ENCODE results near the gene PRUNE1.

Gene PRUNE1

DNA sequence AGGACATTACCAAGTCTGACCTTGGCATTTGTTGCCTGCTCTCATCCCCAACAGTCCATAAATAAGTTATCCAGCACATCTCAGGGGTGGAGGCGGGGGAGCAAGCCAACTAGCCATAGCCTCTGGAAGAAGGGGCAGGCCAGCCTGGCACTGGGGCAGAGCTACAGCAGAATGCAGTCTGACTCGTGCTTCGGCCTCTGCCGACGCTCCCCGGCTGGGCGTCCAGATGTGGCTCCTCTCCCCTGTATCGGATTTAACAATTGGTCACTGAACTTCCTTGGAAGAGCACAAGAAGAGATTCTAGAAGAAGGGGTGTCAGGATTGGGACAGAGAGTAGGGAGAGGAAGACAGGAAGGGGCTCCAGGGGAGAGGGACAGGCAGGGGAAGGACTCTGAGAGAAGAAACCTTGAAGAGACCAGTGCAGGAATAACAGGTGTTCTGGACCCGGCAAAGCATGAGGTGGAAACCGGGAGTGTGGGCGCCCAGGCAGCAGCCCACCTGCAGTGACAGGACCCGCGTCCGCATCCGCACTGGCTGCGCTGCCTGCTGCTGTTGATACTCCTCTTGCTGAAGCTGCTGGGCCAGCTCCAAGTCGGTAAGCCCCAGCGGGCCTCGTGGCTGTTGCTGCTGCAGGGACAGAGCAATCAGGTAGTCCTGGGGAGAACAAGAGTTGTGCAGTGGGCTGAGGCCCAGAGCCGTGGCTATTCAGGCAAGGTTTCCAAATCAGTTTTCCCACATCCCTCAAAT lies 10.9 kb upstream of the PRUNE1 start:
- Histone ChIP-seq H3K4me2 (ENCODE audit: low read length) (no peak overlapping the region), H2AK5ac (ENCODE audit: low read length) (no peak overlapping the region), H3K56ac (ENCODE audit: low read length) (no peak overlapping the region), H3K27ac (ENCODE audit: low read depth, low read length) (no peak overlapping the region), H4K5ac (ENCODE audit: low read length) (no peak overlapping the region), H3K79me1 (ENCODE audit: low read length) (no peaks in the 10 kb centered on the region), H4K8ac (ENCODE audit: low read depth, low read length) (no peak overlapping the region), H2BK120ac (ENCODE audit: low read depth, low read length) (no peak overlapping the region), H3K18ac (ENCODE audit: low read length) (no peak overlapping the region), H3K4ac (ENCODE audit: low read depth, low read length) (no peak overlapping the region), H2BK5ac (ENCODE audit: low read length) (no peak overlapping the region), H2BK15ac (replicated peaks; ENCODE audit: low read depth) (no peak overlapping the region), H3K27me3 (ENCODE audit: insufficient read depth, low read length, poor library complexity) (no peaks in the 10 kb centered on the region), H3K4me1 (ENCODE audit: control insufficient read depth, low read depth, low read length) (no peaks in the 10 kb centered on the region), H3K9ac (ENCODE audit: low read length) (no peak overlapping the region), H3K79me2 (ENCODE audit: control insufficient read depth, insufficient read depth, low read length) (no peaks in the 10 kb centered on the region), H3K36me3 (ENCODE audit: control insufficient read depth, insufficient read depth, low read length) (no peaks in the 10 kb centered on the region), H3K23ac (ENCODE audit: low read length) (no peak overlapping the region), H3K4me3 (ENCODE audit: low read length) (no peak overlapping the region)
- WGBS (ENCODE audit: extremely low coverage, insufficient coverage, low lambda C conversion rate): no CpG with 5 or more reads among the region's 20 CpGs
- DNase-seq: no peak

GRCh38 chr1:150997949-150998348 lies 10.3 kb upstream of the PRUNE1 start:
- Histone ChIP-seq H3K27me3 (ENCODE audit: insufficient read depth, low read length, poor library complexity) (no peaks in the 10 kb centered on the region), H3K79me2 (ENCODE audit: control insufficient read depth, insufficient read depth, low read length) (no peaks in the 10 kb centered on the region), H3K4ac (ENCODE audit: low read depth, low read length) (no peak overlapping the region), H4K8ac (ENCODE audit: low read depth, low read length) (no peak overlapping the region), H3K23ac (ENCODE audit: low read length) (no peak overlapping the region), H2BK15ac (replicated peaks; ENCODE audit: low read depth) (no peak overlapping the region), H3K4me2 (ENCODE audit: low read length) (no peak overlapping the region), H2BK120ac (ENCODE audit: low read depth, low read length) (no peak overlapping the region), H3K79me1 (ENCODE audit: low read length) (no peaks in the 10 kb centered on the region), H3K4me1 (ENCODE audit: control insufficient read depth, low read depth, low read length) (no peaks in the 10 kb centered on the region), H3K18ac (ENCODE audit: low read length) (no peak overlapping the region), H3K9ac (ENCODE audit: low read length) (no peak overlapping the region), H2BK5ac (ENCODE audit: low read length) (no peak overlapping the region), H3K56ac (ENCODE audit: low read length) (no peak overlapping the region), H3K27ac (ENCODE audit: low read depth, low read length) (no peak overlapping the region), H4K5ac (ENCODE audit: low read length) (no peak overlapping the region), H3K4me3 (ENCODE audit: low read length) (no peak overlapping the region), H2AK5ac (ENCODE audit: low read length) (no peak overlapping the region), H3K36me3 (ENCODE audit: control insufficient read depth, insufficient read depth, low read length) (no peaks in the 10 kb centered on the region)
- no CpG with 5 or more reads among the region's 5 CpGs for WGBS (ENCODE audit: extremely low coverage, insufficient coverage, low lambda C conversion rate)
- DNase-seq: no peak

GRCh38 chr1:150999051-150999674 lies 9.1 kb upstream of the PRUNE1 start:
- H3K27me3 ChIP-seq (ENCODE audit: insufficient read depth, low read length, poor library complexity): no peaks in the 10 kb centered on the region
- H3K27ac ChIP-seq (ENCODE audit: low read depth, low read length): no peak overlapping the region
- no peak overlapping the region for H3K18ac ChIP-seq (ENCODE audit: low read length)
- H3K4me1 ChIP-seq (ENCODE audit: control insufficient read depth, low read depth, low read length): no peaks in the 10 kb centered on the region
- no peaks in the 10 kb centered on the region for H3K36me3 ChIP-seq (ENCODE audit: control insufficient read depth, insufficient read depth, low read length)
- no peak overlapping the region for H3K23ac ChIP-seq (ENCODE audit: low read length)
- no peak overlapping the region for H4K8ac ChIP-seq (ENCODE audit: low read depth, low read length)
- H4K5ac ChIP-seq (ENCODE audit: low read length): no peak overlapping the region
- H2BK120ac ChIP-seq (ENCODE audit: low read depth, low read length): no peak overlapping the region
- H2AK5ac ChIP-seq (ENCODE audit: low read length): no peak overlapping the region
- H2BK15ac ChIP-seq (replicated peaks; ENCODE audit: low read depth): no peak overlapping the region
- no peak overlapping the region for H3K4me2 ChIP-seq (ENCODE audit: low read length)
- DNase-seq: no peak
- H3K9ac ChIP-seq (ENCODE audit: low read length): no peak overlapping the region
- H2BK5ac ChIP-seq (ENCODE audit: low read length): no peak overlapping the region
- no peaks in the 10 kb centered on the region for H3K79me1 ChIP-seq (ENCODE audit: low read length)
- H3K79me2 ChIP-seq (ENCODE audit: control insufficient read depth, insufficient read depth, low read length): no peaks in the 10 kb centered on the region
- no peak overlapping the region for H3K4ac ChIP-seq (ENCODE audit: low read depth, low read length)
- WGBS (ENCODE audit: extremely low coverage, insufficient coverage, low lambda C conversion rate): no CpG with 5 or more reads among the region's 17 CpGs
- H3K56ac ChIP-seq (ENCODE audit: low read length): peak overlapping the region; percentile 34
- H3K4me3 ChIP-seq (ENCODE audit: low read length): no peak overlapping the region

- Histone ChIP-seq H3K79me1 (ENCODE audit: low read length) (no peaks in the 10 kb centered on the region), H3K23ac (ENCODE audit: low read length) (no peak overlapping the region), H3K27me3 (ENCODE audit: insufficient read depth, low read length, poor library complexity) (no peaks in the 10 kb centered on the region), H2BK120ac (ENCODE audit: low read depth, low read length) (no peak overlapping the region), H3K4me3 (ENCODE audit: low read length) (no peak overlapping the region), H4K5ac (ENCODE audit: low read length) (no peak overlapping the region), H3K36me3 (ENCODE audit: control insufficient read depth, insufficient read depth, low read length) (no peaks in the 10 kb centered on the region), H2AK5ac (ENCODE audit: low read length) (no peak overlapping the region), H3K79me2 (ENCODE audit: control insufficient read depth, insufficient read depth, low read length) (no peaks in the 10 kb centered on the region), H3K18ac (ENCODE audit: low read length) (no peak overlapping the region), H3K4ac (ENCODE audit: low read depth, low read length) (no peak overlapping the region), H3K4me1 (ENCODE audit: control insufficient read depth, low read depth, low read length) (no peaks in the 10 kb centered on the region), H4K8ac (ENCODE audit: low read depth, low read length) (no peak overlapping the region), H3K9ac (ENCODE audit: low read length) (no peak overlapping the region), H2BK15ac (replicated peaks; ENCODE audit: low read depth) (no peak overlapping the region), H3K56ac (ENCODE audit: low read length) (no peak overlapping the region), H3K27ac (ENCODE audit: low read depth, low read length) (no peak overlapping the region), H2BK5ac (ENCODE audit: low read length) (no peak overlapping the region), H3K4me2 (ENCODE audit: low read length) (no peak overlapping the region)
- DNase-seq: no peak
- WGBS (ENCODE audit: extremely low coverage, insufficient coverage, low lambda C conversion rate): no CpG with 5 or more reads among the region's 2 CpGs
Measured at GRCh38 chr1:150999926-151000325, 8.3 kb upstream of the PRUNE1 start.

DNA sequence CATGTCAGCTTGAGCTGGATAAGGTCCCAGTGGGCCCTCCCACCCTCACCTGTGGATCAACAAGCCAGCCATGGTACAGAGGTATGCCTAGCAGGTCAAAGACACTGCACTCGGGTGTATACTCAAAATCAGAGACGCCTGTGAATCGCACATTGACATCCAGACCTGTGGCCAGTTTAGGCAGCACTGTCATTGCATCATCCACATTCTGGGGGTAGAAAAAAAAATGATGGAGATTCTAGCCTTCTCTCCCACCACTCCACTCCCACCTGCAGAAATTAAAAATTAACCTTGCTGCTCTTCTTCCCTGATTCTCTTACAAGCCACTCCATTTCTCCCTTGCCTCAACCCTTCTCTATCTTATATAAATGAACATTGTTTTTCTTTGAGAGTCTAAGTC lies 7.8 kb upstream of the PRUNE1 start:
- no peaks in the 10 kb centered on the region for H3K27me3 ChIP-seq (ENCODE audit: insufficient read depth, low read length, poor library complexity)
- H3K4ac ChIP-seq (ENCODE audit: low read depth, low read length): no peak overlapping the region
- DNase-seq: no peak
- H2BK120ac ChIP-seq (ENCODE audit: low read depth, low read length): no peak overlapping the region
- no peak overlapping the region for H2BK5ac ChIP-seq (ENCODE audit: low read length)
- H3K27ac ChIP-seq (ENCODE audit: low read depth, low read length): no peak overlapping the region
- no peaks in the 10 kb centered on the region for H3K36me3 ChIP-seq (ENCODE audit: control insufficient read depth, insufficient read depth, low read length)
- H3K18ac ChIP-seq (ENCODE audit: low read length): no peak overlapping the region
- no peak overlapping the region for H3K56ac ChIP-seq (ENCODE audit: low read length)
- H2AK5ac ChIP-seq (ENCODE audit: low read length): no peak overlapping the region
- H3K79me2 ChIP-seq (ENCODE audit: control insufficient read depth, insufficient read depth, low read length): no peaks in the 10 kb centered on the region
- no peak overlapping the region for H3K4me2 ChIP-seq (ENCODE audit: low read length)
- no peaks in the 10 kb centered on the region for H3K4me1 ChIP-seq (ENCODE audit: control insufficient read depth, low read depth, low read length)
- H2BK15ac ChIP-seq (replicated peaks; ENCODE audit: low read depth): no peak overlapping the region
- no CpG with 5 or more reads among the region's 3 CpGs for WGBS (ENCODE audit: extremely low coverage, insufficient coverage, low lambda C conversion rate)
- H3K79me1 ChIP-seq (ENCODE audit: low read length): no peaks in the 10 kb centered on the region
- no peak overlapping the region for H3K9ac ChIP-seq (ENCODE audit: low read length)
- H4K5ac ChIP-seq (ENCODE audit: low read length): no peak overlapping the region
- no peak overlapping the region for H3K4me3 ChIP-seq (ENCODE audit: low read length)
- H4K8ac ChIP-seq (ENCODE audit: low read depth, low read length): no peak overlapping the region
- no peak overlapping the region for H3K23ac ChIP-seq (ENCODE audit: low read length)
